ENCODE data around the gene CEBPE. TPM values are rescaled to one million over a fixed set of nuclear protein-coding genes. Genes with fewer than 3 reads are reported as not detected.

The CEBPE gene
- total RNA-seq, 1 donor from 2014 or later: not detected

- no peak overlapping the region for H3K27ac Mint-ChIP-seq (ENCODE audit: unreplicated experiment)
- peaks cover 21% of the 10 kb centered on the region for H3K4me1 Mint-ChIP-seq (ENCODE audit: low read depth)
- DNase-seq (ENCODE audit: low spot score): no peak
- H3K27me3 Mint-ChIP-seq (ENCODE audit: low read depth): peaks cover 14% of the 10 kb centered on the region
- H3K4me3 Mint-ChIP-seq (ENCODE audit: unreplicated experiment): no peak overlapping the region
- H3K36me3 Mint-ChIP-seq (ENCODE audit: low read depth): no peaks in the 10 kb centered on the region
- no peaks in the 10 kb centered on the region for H3K9me3 Mint-ChIP-seq (ENCODE audit: low read depth)
- TF ChIP-seq, protein P1, sequence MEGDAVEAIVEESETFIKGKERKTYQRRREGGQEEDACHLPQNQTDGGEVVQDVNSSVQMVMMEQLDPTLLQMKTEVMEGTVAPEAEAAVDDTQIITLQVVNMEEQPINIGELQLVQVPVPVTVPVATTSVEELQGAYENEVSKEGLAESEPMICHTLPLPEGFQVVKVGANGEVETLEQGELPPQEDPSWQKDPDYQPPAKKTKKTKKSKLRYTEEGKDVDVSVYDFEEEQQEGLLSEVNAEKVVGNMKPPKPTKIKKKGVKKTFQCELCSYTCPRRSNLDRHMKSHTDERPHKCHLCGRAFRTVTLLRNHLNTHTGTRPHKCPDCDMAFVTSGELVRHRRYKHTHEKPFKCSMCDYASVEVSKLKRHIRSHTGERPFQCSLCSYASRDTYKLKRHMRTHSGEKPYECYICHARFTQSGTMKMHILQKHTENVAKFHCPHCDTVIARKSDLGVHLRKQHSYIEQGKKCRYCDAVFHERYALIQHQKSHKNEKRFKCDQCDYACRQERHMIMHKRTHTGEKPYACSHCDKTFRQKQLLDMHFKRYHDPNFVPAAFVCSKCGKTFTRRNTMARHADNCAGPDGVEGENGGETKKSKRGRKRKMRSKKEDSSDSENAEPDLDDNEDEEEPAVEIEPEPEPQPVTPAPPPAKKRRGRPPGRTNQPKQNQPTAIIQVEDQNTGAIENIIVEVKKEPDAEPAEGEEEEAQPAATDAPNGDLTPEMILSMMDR (IDR thresholded peaks at IDR 0.05): no peak
These were observed 39.7 kb upstream of the CEBPE start for GRCh38 chr14:23158779-23159178.

DNA sequence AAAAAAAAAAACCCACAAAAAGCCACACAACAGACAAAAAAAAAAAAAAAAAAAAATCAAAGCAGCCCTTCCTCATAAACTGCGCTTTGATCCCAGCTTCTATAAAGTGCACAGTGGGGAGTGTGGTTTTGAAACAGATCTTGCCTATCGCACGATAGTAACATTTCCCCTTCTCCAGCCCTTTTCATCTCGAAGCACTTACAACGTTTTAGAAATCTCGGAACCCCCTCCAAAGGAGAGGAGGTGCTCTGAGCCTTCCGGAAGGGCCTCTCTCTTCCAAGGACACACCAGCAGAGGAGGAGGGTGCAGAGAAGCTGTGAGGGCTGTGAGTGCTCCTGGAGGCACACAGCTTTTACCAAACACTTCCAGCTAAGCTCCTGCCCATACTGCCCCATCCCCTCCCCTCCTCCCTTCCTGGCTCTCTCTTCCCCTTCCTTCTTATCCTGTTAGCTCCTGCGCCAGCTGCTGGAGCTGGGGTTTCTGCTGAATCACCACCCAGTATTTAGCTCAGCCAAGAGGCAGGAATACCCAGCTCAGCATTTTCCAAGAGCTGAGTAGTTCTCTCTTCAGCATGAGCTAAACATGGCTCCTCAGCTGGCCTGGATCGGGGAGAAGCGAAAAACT lies 36.0 kb upstream of the CEBPE start:
- Mint-ChIP-seq H3K4me1 (ENCODE audit: low read depth) (peaks cover 14% of the 10 kb centered on the region), H3K36me3 (ENCODE audit: low read depth) (no peaks in the 10 kb centered on the region), H3K27ac (ENCODE audit: unreplicated experiment) (peak overlapping the region; percentile 71), H3K4me3 (ENCODE audit: unreplicated experiment) (no peak overlapping the region), H3K9me3 (ENCODE audit: low read depth) (no peaks in the 10 kb centered on the region), H3K27me3 (ENCODE audit: low read depth) (peaks cover 15% of the 10 kb centered on the region)
- DNase-seq (ENCODE audit: low spot score): no peak
- TF ChIP-seq, protein P1 (IDR thresholded peaks at IDR 0.05): no peak

DNA sequence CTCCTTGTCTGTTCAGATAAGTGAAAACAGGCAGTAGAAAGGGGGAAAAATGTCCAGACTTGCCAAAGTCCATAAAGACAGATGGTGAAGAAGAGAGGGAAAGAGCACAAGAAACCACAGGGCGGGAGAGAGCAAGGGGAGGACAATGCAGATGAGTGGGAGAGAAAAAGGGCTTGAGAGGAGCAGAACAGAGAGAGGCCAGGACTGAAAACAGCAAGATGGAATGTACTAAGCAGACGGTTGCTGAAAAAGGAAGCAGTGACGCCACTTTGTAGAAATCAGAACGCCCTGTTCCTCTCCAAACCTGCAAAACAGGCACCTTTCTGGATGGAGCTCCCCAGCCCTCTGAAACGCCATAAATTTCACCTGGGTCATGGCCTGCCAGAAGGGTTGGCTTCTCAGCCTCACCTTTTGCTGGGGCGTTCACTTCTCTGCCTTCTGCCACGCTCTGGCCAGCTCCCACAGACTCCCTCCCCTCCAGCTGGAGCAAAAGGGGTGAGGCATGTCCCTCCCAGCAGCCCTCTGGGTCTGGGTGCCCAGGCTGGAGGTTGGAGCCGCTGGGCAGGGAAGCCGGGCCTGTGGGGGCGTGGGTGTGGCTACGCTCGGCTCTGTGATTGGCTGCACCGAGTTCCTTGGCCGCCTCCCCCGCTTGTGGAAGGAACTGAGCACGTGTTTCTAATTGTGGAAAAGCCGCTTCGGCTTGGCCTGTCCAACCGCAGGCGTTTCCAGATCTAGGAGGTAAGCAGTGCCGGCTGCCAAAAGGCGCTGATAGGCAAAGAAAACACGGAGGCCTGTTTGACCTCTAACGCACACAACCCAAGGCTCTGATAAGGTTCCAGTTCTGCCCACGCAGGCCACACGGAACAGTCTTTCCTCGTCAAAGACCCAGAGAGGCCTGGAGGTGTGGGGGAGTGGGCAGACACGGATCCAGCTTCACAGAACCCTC lies 35.1 kb upstream of the CEBPE start:
- Mint-ChIP-seq H3K4me1 (ENCODE audit: low read depth) (peaks cover 14% of the 10 kb centered on the region), H3K27me3 (ENCODE audit: low read depth) (peaks cover 14% of the 10 kb centered on the region), H3K9me3 (ENCODE audit: low read depth) (peaks cover 2% of the 10 kb centered on the region), H3K27ac (ENCODE audit: unreplicated experiment) (no peak overlapping the region), H3K36me3 (ENCODE audit: low read depth) (no peaks in the 10 kb centered on the region), H3K4me3 (ENCODE audit: unreplicated experiment) (no peak overlapping the region)
- DNase-seq (ENCODE audit: low spot score): no peak
- TF ChIP-seq, protein P1 (IDR thresholded peaks at IDR 0.05): no peak

DNA sequence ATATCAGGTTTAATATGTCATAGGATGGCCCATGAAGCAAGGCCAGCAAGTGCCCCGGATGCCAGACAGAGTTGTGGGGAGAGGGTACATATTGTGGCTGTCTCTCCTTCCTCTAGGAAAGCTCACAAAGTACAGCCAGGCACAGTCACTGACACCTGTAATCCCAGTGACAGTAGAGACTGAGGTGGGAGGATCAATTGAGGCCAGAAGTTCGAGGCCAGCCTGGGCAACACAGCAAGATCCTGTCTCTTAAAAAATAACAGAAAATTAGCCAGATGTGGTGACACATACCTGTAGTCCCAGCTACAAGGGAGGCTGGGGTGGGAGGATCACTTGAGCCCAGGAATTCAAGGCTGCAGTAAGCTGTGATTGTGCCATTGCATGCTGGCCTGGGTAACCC lies 32.3 kb upstream of the CEBPE start:
- Mint-ChIP-seq H3K4me1 (ENCODE audit: low read depth) (peaks cover 14% of the 10 kb centered on the region), H3K9me3 (ENCODE audit: low read depth) (peaks cover 6% of the 10 kb centered on the region), H3K27me3 (ENCODE audit: low read depth) (peaks cover 6% of the 10 kb centered on the region)

DNA sequence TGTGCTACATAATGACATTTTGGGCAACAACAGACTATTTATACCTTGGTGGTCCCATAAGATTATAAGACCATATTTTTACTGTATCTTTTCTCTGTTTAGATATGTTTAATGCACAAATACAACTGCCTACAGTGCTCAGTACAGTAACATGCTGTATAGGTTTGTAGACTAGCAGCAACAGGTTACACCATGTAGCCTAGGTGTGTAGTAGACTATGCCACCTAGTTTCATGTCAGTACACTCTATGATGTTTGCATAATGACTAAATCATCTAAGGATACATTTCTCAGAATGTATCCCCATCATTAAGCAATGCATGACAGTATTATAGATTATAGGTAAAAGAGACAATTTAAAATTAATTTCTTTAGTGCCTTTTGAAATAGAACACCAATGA lies 30.7 kb upstream of the CEBPE start:
- H3K4me3 Mint-ChIP-seq (ENCODE audit: unreplicated experiment): no peak overlapping the region
- H3K27ac Mint-ChIP-seq (ENCODE audit: unreplicated experiment): no peak overlapping the region
- peaks cover 5% of the 10 kb centered on the region for H3K4me1 Mint-ChIP-seq (ENCODE audit: low read depth)

More for the DNA sequence above, 32.3 kb upstream of the CEBPE start:
- TF ChIP-seq, protein P1 (IDR thresholded peaks at IDR 0.05): no peak
- Mint-ChIP-seq H3K36me3 (ENCODE audit: low read depth) (no peaks in the 10 kb centered on the region), H3K27ac (ENCODE audit: unreplicated experiment) (no peak overlapping the region), H3K4me3 (ENCODE audit: unreplicated experiment) (no peak overlapping the region)
- no peak for DNase-seq (ENCODE audit: low spot score)

More for the DNA sequence above, 30.7 kb upstream of the CEBPE start:
- peaks cover 6% of the 10 kb centered on the region for H3K9me3 Mint-ChIP-seq (ENCODE audit: low read depth)
- H3K27me3 Mint-ChIP-seq (ENCODE audit: low read depth): peaks cover 13% of the 10 kb centered on the region
- DNase-seq (ENCODE audit: low spot score): no peak
- H3K36me3 Mint-ChIP-seq (ENCODE audit: low read depth): no peaks in the 10 kb centered on the region
- TF ChIP-seq, protein P1 (IDR thresholded peaks at IDR 0.05): no peak
